ENCODE measurements around the gene CDK13.
A peak's percentile ranks its signal among the peaks of the same experiment; 100 is the strongest.

CDK13 gene

DNA sequence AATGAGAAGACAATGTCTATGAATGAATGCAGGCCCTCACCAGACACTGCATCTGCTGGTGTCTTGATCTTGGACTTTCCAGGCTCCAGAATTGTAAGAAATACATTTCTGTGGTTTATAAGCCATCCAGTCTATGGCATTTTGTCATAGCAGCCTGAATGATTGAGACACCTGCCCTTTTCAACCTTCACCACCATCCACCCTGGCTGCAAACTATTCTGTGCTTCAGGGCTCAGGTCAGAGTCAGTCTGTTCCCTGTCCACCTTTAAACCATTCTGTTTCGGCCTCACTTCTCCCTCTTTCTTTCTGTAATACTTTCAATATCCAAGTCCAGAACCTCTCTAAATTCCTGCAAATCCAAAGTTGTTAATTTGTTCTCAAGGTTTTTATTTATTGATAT lies 15.9 kb upstream of the CDK13 start:
- no peaks in the 10 kb centered on the region for H3K36me3 ChIP-seq (ENCODE audit: insufficient read depth, insufficient read length, low read length)
- no peaks in the 10 kb centered on the region for H3K9me3 ChIP-seq (ENCODE audit: insufficient read depth, low read length)
- TF ChIP-seq ZNF274 (IDR thresholded peaks at IDR 0.05; ENCODE audit: low read depth, low read length): no peak
- TF ChIP-seq SUZ12 (IDR thresholded peaks at IDR 0.05; ENCODE audit: extremely low read depth, insufficient read depth, insufficient read length): no peak
- no peak for TF ChIP-seq YY1 (IDR thresholded peaks at IDR 0.05; ENCODE audit: insufficient read depth, insufficient read length)
- no peaks in the 10 kb centered on the region for H3K27me3 ChIP-seq (ENCODE audit: insufficient read depth, insufficient read length)
- DNase-seq (ENCODE audit: low read depth, low spot score): no peak
- H3K4me1 ChIP-seq (ENCODE audit: insufficient read depth, insufficient read length): no peaks in the 10 kb centered on the region
- H3K4me3 ChIP-seq (ENCODE audit: insufficient read length, low read depth): no peak overlapping the region
- H3K9ac ChIP-seq (ENCODE audit: insufficient read length, low read depth): no peak overlapping the region

DNA sequence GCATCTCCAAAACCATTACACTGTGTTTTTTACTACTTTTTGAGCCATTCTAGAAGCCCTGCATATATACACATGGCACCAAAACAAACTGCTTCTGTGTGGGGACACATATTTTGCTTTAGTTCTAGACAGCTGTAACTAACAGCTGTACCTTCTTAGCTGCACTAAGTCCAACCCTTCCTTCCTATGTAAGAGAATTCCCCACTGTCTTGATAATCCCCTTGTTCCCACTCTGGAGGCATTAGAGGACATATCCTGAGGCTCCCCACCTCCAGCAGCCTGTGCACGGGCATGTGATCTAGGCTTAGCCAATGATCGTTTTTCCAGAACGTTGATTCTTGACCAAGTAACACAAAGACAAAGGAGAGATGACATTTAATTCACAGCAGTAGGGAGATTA lies 13.3 kb upstream of the CDK13 start:
- H3K36me3 ChIP-seq (ENCODE audit: insufficient read depth, insufficient read length, low read length): no peaks in the 10 kb centered on the region
- no peak for DNase-seq (ENCODE audit: low read depth, low spot score)
- no peaks in the 10 kb centered on the region for H3K4me1 ChIP-seq (ENCODE audit: insufficient read depth, insufficient read length)
- no peaks in the 10 kb centered on the region for H3K27me3 ChIP-seq (ENCODE audit: insufficient read depth, insufficient read length)
- no peak overlapping the region for H3K9ac ChIP-seq (ENCODE audit: insufficient read length, low read depth)
- no peaks in the 10 kb centered on the region for H3K9me3 ChIP-seq (ENCODE audit: insufficient read depth, low read length)
- no peak overlapping the region for H3K4me3 ChIP-seq (ENCODE audit: insufficient read length, low read depth)
- TF ChIP-seq YY1 (IDR thresholded peaks at IDR 0.05; ENCODE audit: insufficient read depth, insufficient read length) (no peak), SUZ12 (IDR thresholded peaks at IDR 0.05; ENCODE audit: extremely low read depth, insufficient read depth, insufficient read length) (no peak)

DNA sequence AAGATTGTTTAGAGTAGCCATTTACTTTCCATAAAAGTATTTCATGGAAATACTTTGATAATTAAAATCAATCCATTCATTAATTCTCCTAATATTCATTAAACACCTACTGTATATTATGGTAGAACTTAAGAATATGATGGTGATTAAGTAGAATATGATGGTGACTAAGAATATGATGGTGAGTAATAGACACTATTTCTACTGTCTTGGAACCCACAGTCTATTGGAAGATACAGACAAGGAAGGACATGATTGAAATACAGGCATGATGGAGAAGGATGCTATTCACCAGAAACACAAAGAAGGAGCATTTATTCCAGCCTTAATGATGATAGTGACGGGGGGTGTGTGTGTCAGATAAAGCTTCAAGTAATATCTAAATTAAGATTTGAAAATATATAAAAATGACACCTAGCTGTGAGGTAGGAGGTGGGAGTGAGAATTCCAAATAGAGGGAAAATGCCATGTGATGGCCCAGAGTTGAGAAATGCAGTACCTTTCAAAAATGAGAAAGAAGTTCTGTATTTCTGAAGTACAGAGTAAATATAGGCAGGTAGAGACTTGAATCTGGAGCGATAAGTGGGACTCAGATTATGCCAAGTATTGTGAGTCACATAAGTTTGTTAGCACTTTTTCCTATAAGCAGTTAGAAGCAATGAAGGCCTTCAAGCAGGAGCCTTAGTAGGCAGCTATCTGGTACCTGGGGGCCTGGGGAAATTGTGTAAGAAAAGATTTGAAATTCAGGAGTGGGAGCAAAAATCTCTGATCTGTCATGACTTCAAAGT lies 12.5 kb upstream of the CDK13 start:
- no peak overlapping the region for H3K9ac ChIP-seq (ENCODE audit: insufficient read length, low read depth)
- no peaks in the 10 kb centered on the region for H3K27me3 ChIP-seq (ENCODE audit: insufficient read depth, insufficient read length)
- TF ChIP-seq YY1 (IDR thresholded peaks at IDR 0.05; ENCODE audit: insufficient read depth, insufficient read length) (no peak), SUZ12 (IDR thresholded peaks at IDR 0.05; ENCODE audit: extremely low read depth, insufficient read depth, insufficient read length) (no peak), ZNF274 (IDR thresholded peaks at IDR 0.05; ENCODE audit: low read depth, low read length) (no peak)
- H3K4me3 ChIP-seq (ENCODE audit: insufficient read length, low read depth): no peak overlapping the region
- H3K4me1 ChIP-seq (ENCODE audit: insufficient read depth, insufficient read length): no peaks in the 10 kb centered on the region
- no peaks in the 10 kb centered on the region for H3K9me3 ChIP-seq (ENCODE audit: insufficient read depth, low read length)
- no peak for DNase-seq (ENCODE audit: low read depth, low spot score)
- H3K36me3 ChIP-seq (ENCODE audit: insufficient read depth, insufficient read length, low read length): no peaks in the 10 kb centered on the region

DNA sequence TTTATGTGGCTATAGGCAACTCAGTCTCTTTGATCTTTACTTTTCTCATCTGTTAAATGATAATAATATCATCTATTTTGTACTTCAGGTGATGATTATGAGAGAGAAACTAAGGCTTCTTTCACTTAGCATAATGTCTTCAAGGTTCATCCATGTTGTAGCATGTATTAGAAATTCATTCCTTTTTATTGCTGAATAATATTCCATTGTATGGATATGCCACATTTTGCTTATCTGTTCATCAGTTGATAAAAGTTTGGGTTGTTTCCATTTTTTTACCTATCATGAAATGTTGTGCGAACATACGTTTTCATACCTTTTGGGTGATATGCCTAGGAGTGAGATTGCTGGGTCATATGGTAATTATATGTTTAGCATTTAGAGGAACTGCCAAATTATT lies 7.2 kb upstream of the CDK13 start:
- Histone ChIP-seq H3K9ac (ENCODE audit: insufficient read length, low read depth) (no peak overlapping the region), H3K27me3 (ENCODE audit: insufficient read depth, insufficient read length) (no peaks in the 10 kb centered on the region), H3K4me3 (ENCODE audit: insufficient read length, low read depth) (no peak overlapping the region), H3K36me3 (ENCODE audit: insufficient read depth, insufficient read length, low read length) (no peaks in the 10 kb centered on the region), H3K4me1 (ENCODE audit: insufficient read depth, insufficient read length) (no peaks in the 10 kb centered on the region), H3K9me3 (ENCODE audit: insufficient read depth, low read length) (no peaks in the 10 kb centered on the region)
- no peak for DNase-seq (ENCODE audit: low read depth, low spot score)
- TF ChIP-seq YY1 (IDR thresholded peaks at IDR 0.05; ENCODE audit: insufficient read depth, insufficient read length): no peak

DNA sequence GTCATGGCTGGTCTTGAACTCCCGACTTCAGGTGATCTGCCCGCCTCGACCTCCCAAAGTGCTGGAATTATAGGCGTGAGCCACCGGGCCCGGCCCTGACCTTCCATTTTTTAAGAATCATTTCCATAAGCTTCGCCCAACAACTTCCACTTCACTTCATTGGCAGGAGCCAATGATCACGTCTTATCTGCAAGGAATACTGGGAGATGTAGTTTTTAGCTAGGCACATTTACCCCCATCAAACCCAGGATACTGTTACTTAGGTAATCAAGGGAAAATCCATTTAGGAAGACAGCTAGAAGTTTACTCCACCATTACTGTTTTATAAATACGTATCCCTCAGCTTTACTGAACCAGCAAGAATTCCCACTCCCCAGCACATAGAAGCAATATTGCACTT lies 3.4 kb upstream of the CDK13 start:
- H3K36me3 ChIP-seq (ENCODE audit: insufficient read depth, insufficient read length, low read length): peaks cover 1% of the 10 kb centered on the region
- no peak overlapping the region for H3K9ac ChIP-seq (ENCODE audit: insufficient read length, low read depth)
- H3K9me3 ChIP-seq (ENCODE audit: insufficient read depth, low read length): no peaks in the 10 kb centered on the region
- H3K4me3 ChIP-seq (ENCODE audit: insufficient read length, low read depth): no peak overlapping the region
- no peak for TF ChIP-seq SUZ12 (IDR thresholded peaks at IDR 0.05; ENCODE audit: extremely low read depth, insufficient read depth, insufficient read length)
- no peak for DNase-seq (ENCODE audit: low read depth, low spot score)
- H3K4me1 ChIP-seq (ENCODE audit: insufficient read depth, insufficient read length): no peaks in the 10 kb centered on the region
- H3K27me3 ChIP-seq (ENCODE audit: insufficient read depth, insufficient read length): no peaks in the 10 kb centered on the region

DNA sequence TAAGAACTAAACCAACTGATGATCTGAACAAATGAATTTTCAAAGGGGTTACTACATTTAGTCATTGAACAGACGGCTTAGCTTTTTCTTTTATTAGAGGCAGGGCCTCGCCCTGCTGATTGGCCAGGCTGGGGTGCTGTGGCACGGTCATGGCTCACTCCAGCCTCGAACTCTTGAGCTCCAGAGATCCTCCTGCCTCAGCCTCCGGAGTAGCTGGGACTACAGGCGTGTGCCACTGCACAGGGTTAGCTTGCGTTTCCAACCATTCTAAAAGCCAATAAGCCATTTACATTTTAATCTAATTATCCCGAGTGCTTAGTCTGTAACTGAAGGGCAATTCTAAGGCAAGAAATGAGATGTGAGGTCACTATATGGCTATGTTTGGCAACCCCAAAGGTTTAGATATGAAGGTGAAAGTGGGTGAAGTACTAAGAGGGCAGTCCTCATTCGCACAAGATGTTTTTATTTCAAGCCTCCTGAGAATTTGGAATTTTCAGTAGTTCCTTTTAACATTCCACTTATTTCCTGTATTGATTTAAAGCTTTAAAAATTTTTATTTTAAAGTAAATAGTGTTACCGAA lies 1.6 kb upstream of the CDK13 start:
- Histone ChIP-seq H3K9me3 (ENCODE audit: insufficient read depth, low read length) (no peaks in the 10 kb centered on the region), H3K36me3 (ENCODE audit: insufficient read depth, insufficient read length, low read length) (peaks cover 3% of the 10 kb centered on the region), H3K9ac (ENCODE audit: insufficient read length, low read depth) (peak overlapping the region; percentile 97), H3K4me3 (ENCODE audit: insufficient read length, low read depth) (peak overlapping the region; percentile 88), H3K27me3 (ENCODE audit: insufficient read depth, insufficient read length) (no peaks in the 10 kb centered on the region), H3K4me1 (ENCODE audit: insufficient read depth, insufficient read length) (no peaks in the 10 kb centered on the region)
- no peak for TF ChIP-seq SUZ12 (IDR thresholded peaks at IDR 0.05; ENCODE audit: extremely low read depth, insufficient read depth, insufficient read length)
- DNase-seq (ENCODE audit: low read depth, low spot score): no peak

DNA sequence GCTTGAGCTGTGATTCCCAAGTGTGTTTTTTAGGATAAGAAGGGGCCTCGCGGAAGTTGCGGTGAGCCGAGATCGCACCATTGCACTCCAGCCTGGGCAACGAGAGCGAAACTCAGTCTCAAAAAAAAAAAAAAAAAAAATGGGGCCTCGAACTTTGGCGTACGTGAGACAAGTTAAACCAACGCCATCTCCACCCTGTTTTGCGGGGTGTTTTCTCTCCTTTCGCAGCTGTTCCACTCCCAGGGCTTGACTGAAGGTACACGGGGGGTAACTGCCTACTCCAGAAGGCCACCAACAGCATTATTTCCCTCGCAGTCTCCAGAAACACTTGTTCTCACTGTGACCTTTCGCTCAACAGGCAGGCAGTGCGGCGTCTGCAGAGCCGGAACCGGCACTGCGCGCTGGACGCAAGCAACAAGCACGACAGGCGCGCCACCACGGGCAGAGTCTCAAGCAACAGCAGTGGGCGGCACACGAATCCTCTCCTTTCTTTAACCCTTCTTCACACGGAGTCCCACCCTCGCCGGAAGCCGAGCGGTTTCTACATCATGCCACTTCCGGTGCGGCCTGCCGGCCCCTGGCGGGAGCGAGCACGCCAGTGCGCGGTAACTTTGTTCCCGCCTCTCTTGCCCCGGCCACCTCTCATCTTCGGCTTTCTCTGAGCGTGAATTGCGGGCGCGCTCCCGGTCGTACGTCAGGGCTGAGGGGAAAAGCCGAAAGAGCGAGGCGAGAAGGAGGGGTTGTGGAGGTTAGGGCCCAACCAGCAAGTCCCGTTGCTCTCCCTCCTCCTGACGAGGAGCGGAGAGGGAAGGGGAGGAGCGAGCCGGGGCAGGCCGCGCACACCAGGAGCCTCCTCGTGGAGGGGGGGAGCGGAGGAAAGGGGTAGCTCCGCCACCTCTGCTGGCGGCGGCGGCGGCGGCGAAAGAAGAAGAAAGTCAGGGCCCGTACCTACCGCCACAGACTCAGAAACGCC lies 814 bp upstream of the CDK13 start:
- H3K4me1 ChIP-seq (ENCODE audit: insufficient read depth, insufficient read length): no peaks in the 10 kb centered on the region
- H3K36me3 ChIP-seq (ENCODE audit: insufficient read depth, insufficient read length, low read length): peaks cover 6% of the 10 kb centered on the region
- H3K9me3 ChIP-seq (ENCODE audit: insufficient read depth, low read length): no peaks in the 10 kb centered on the region
- no peaks in the 10 kb centered on the region for H3K27me3 ChIP-seq (ENCODE audit: insufficient read depth, insufficient read length)
- peak overlapping the region; percentile 92 for H3K4me3 ChIP-seq (ENCODE audit: insufficient read length, low read depth)
- peak; percentile 100 for DNase-seq (ENCODE audit: low read depth, low spot score)
- H3K9ac ChIP-seq (ENCODE audit: insufficient read length, low read depth): peak overlapping the region; percentile 97
- TF ChIP-seq SUZ12 (IDR thresholded peaks at IDR 0.05; ENCODE audit: extremely low read depth, insufficient read depth, insufficient read length) (no peak), YY1 (IDR thresholded peaks at IDR 0.05; ENCODE audit: insufficient read depth, insufficient read length) (no peak), ZNF274 (IDR thresholded peaks at IDR 0.05; ENCODE audit: low read depth, low read length) (no peak)
